ENCODE measurements around the gene EDA.

DNA sequence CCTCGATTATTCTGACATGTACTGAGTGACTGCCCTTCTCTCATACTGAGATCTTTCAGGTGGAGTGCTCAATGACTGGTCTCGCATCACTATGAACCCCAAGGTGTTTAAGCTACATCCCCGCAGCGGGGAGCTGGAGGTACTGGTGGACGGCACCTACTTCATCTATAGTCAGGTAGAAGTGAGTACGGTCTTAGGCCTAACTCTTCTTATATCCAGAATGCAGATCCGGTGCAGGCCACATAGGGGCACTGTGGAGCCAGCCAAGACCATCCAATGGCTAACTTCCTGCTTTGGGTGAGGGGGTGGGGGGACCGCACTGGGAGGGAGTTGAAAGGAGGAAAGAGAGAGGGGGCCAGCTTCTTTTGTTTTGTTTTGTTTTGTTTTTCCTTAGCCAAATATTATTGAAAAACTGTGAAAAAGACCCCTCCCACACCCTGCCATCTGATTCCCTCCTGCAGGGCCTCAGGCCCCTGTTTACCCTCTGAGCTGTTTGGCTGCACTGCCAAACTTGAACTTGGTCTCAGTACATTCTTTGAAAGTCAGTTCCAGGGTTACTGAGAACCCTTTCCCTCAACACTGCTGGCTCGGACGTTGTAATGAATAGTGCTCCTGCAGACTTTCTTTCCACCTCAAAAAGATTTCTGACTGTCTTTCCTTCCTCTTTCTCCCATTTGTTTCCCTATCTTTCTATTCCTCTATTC lies 417.6 kb downstream of the EDA start:
- TF ChIP-seq REST (IDR thresholded peaks at IDR 0.05; ENCODE audit: low read depth) (no peak), FOXM1 (IDR thresholded peaks at IDR 0.05; ENCODE audit: borderline replicate concordance, low read depth) (no peak), CEBPB (IDR thresholded peaks at IDR 0.05) (no peak), YY1 (IDR thresholded peaks at IDR 0.05; ENCODE audit: low read depth) (no peak), EP300 (IDR thresholded peaks at IDR 0.05; ENCODE audit: borderline replicate concordance) (no peak), EGR1 (IDR thresholded peaks at IDR 0.05) (no peak), CREB1 (IDR thresholded peaks at IDR 0.05; ENCODE audit: low read depth) (no peak), TAF1 (IDR thresholded peaks at IDR 0.05; ENCODE audit: low read depth) (no peak)
